SHP77 treated with DMSO at 0.1 percent for 48 hours (cell line): ENCODE measurements around the gene RNASE8.
A peak's percentile ranks its signal among the peaks of the same experiment; 100 is the strongest.
"Not testable (repeated sequence)": the region's sequence is repeated elsewhere in the genome, so short reads cannot be mapped to it uniquely, and the experiment has no call there.

Experiments
- DNase-seq: peaks from one replicate; lab custom pipeline; 2025; lab: John Stamatoyannopoulos, UW

The RNASE8 gene

GRCh38 chr14:21030531-21030930 is 27.1 kb upstream of the RNASE8 start:
- no peak for DNase-seq

- DNase-seq: no peak
Observed at GRCh38 chr14:21032326-21033132, 25.1 kb upstream of the RNASE8 start.

GRCh38 chr14:21033133-21033698 is 24.4 kb upstream of the RNASE8 start:
- DNase-seq: no peak

- no peak for DNase-seq
Observed at GRCh38 chr14:21034707-21035106, 22.9 kb upstream of the RNASE8 start, which contains the start of gene RNASE13. TSS of gene RNASE13 (minus strand) at chr14:21034807. CDS start at chr14:21034288, 519 bp downstream.

GRCh38 chr14:21036751-21037150 is 20.9 kb upstream of the RNASE8 start:
- no peak for DNase-seq

GRCh38 chr14:21037156-21037555 is 20.5 kb upstream of the RNASE8 start:
- no peak for DNase-seq

GRCh38 chr14:21038441-21039422 is 18.9 kb upstream of the RNASE8 start:
- DNase-seq: peak; percentile 90

GRCh38 chr14:21039585-21040369 is 17.8 kb upstream of the RNASE8 start:
- peak; percentile 77 for DNase-seq

GRCh38 chr14:21040370-21040925 is 17.2 kb upstream of the RNASE8 start:
- no peak for DNase-seq

GRCh38 chr14:21040941-21041340 is 16.7 kb upstream of the RNASE8 start:
- not testable (repeated sequence) for DNase-seq

GRCh38 chr14:21041676-21042433 is 15.8 kb upstream of the RNASE8 start, which contains the start of gene RNASE7:
TSS of gene RNASE7 (plus strand) at chr14:21042362. CDS start at chr14:21042993, 631 bp downstream.
- no peak for DNase-seq

- DNase-seq: no peak
Observed at GRCh38 chr14:21042918-21043317, 14.7 kb upstream of the RNASE8 start.

- DNase-seq: peak; percentile 27
Observed at GRCh38 chr14:21043387-21043973, 14.1 kb upstream of the RNASE8 start.

- DNase-seq: peak; percentile 40
Observed at GRCh38 chr14:21043974-21044618, 13.5 kb upstream of the RNASE8 start.

- no peak for DNase-seq
Observed at GRCh38 chr14:21047378-21047781, 10.2 kb upstream of the RNASE8 start.

- DNase-seq: no peak
Observed at GRCh38 chr14:21048638-21049037, 9.0 kb upstream of the RNASE8 start.

GRCh38 chr14:21049271-21049673 is 8.3 kb upstream of the RNASE8 start:
- DNase-seq: no peak

GRCh38 chr14:21050597-21050996 is 7.0 kb upstream of the RNASE8 start:
- DNase-seq: no peak
